B cell (primary cell): ENCODE data around the gene FLVCR1. TPM values are rescaled to one million over a fixed set of nuclear protein-coding genes. Genes with fewer than 3 reads are reported as not detected.

ENCODE experiments used
- ATAC-seq: fragments of 200-7000 bp; cut with Tn5 transposase; one replicate; pipeline ENCODE4 v1.10.0; 2021; ENCODE audit warnings: low read depth, mild to moderate bottlenecking, moderate number of reproducible peaks, moderate library complexity
- CTCF ChIA-PET: fragments of 350-600 bp; sonication (Branson Sonifier 250); formaldehyde crosslinking; loops from one replicate; lab custom pipeline; 2021; ENCODE audit warnings: antibody characterized with exemption, inconsistent platforms; lab: Charles Lee
- POLR2A ChIA-PET: fragments of 350-600 bp; sonication (Branson Sonifier 250); formaldehyde crosslinking; loops from one replicate; lab custom pipeline; 2021; ENCODE audit warnings: antibody characterized with exemption; lab: Charles Lee
- DNase-seq: peaks from one replicate; pipeline ENCODE4 v3.0.0; 2013
- H2AFZ ChIP-seq: 2 replicates; pipeline ENCODE4 v1.6.1; 2012; ENCODE audit warnings: mild to moderate bottlenecking, low read depth, low read length; ENCODE audit not compliant: insufficient read depth, poor library complexity, severe bottlenecking
- H3K27ac ChIP-seq, 2 donors: 1 replicate in 1 of 2; 2 replicates in 1 of 2; pipeline ENCODE4 v1.5.1; 2012 to 2013; ENCODE audit warnings: low read length in 2 of 2, mild to moderate bottlenecking in 2 of 2, moderate library complexity in 1 of 2
- H3K27me3 ChIP-seq, 4 experiments: fragments of 200-600 bp in 1 of 4; sonication (generic) in 1 of 4; replicated peaks in 1 of 4; 1 replicate in 2 of 4; 2 replicates in 2 of 4; pipeline versions ENCODE4 v1.6.1 to v1.7.0; 2013 to 2016; ENCODE audit warnings: low read length in 3 of 4, mild to moderate bottlenecking in 2 of 4, mixed read lengths in 1 of 4, moderate library complexity in 1 of 4; ENCODE audit not compliant: insufficient read depth in 4 of 4, control insufficient read depth in 3 of 4; ENCODE audit errors: control extremely low read depth in 1 of 4
- H3K36me3 ChIP-seq, 2 experiments: replicated peaks in 1 of 2; 1 replicate in 1 of 2; 2 replicates in 1 of 2; pipeline versions ENCODE4 v1.6.1 to v1.7.1; 2013; ENCODE audit warnings: low read length in 1 of 2; ENCODE audit not compliant: insufficient read depth in 2 of 2, control insufficient read depth in 1 of 2; ENCODE audit errors: control extremely low read depth in 1 of 2, extremely low read depth in 1 of 2
- H3K4me1 ChIP-seq, 2 donors: fragments of 200-600 bp in 1 of 2; sonication (generic) in 1 of 2; 1 replicate in 1 of 2; 2 replicates in 1 of 2; pipeline versions ENCODE4 v1.5.1 to v1.6.1; 2013 to 2017; ENCODE audit warnings: low read length in 2 of 2; ENCODE audit not compliant: control insufficient read depth in 2 of 2, insufficient read depth in 2 of 2
- H3K4me2 ChIP-seq: replicated peaks from 2 replicates; pipeline ENCODE3; 2012; ENCODE audit warnings: mild to moderate bottlenecking, low read depth, low read length; ENCODE audit not compliant: poor library complexity, severe bottlenecking
- H3K4me3 ChIP-seq, 5 experiments: fragments of 200-600 bp in 1 of 5; sonication (generic) in 1 of 5; 1 replicate in 3 of 5; 2 replicates in 2 of 5; pipeline versions ENCODE4 v1.5.1 to v1.7.0; 2011 to 2016; ENCODE audit warnings: low read length in 4 of 5, mild to moderate bottlenecking in 4 of 5, low read depth in 2 of 5, control low read depth in 1 of 5, moderate library complexity in 1 of 5; ENCODE audit not compliant: insufficient read depth in 1 of 5; ENCODE audit errors: control extremely low read depth in 1 of 5, extremely low read depth in 1 of 5
- H3K79me2 ChIP-seq: fragments of 200-600 bp; sonication (generic); one replicate; pipeline ENCODE4 v1.6.0; 2016; ENCODE audit warnings: low read length; ENCODE audit not compliant: control insufficient read depth, insufficient read depth
- H3K9ac ChIP-seq: fragments of 200-600 bp; sonication (generic); 2 replicates; pipeline ENCODE4 v1.6.1; 2017; ENCODE audit warnings: mild to moderate bottlenecking, low read length, moderate library complexity
- H3K9me3 ChIP-seq, 3 donors: one replicate each; pipeline versions ENCODE4 v1.6.1 to v1.7.1; 2013; ENCODE audit warnings: low read length in 2 of 3; ENCODE audit not compliant: control insufficient read depth in 2 of 3, insufficient read depth in 1 of 3; ENCODE audit errors: control extremely low read depth in 1 of 3
- H4K20me1 ChIP-seq: 2 replicates; pipeline ENCODE4 v1.6.0; 2012; ENCODE audit warnings: mild to moderate bottlenecking, low read length; ENCODE audit not compliant: insufficient read depth, control insufficient read depth, poor library complexity, severe bottlenecking
- H3K27ac Mint-ChIP-seq: one replicate; pipeline ENCODE4 v1.8.0; 2021; ENCODE audit warnings: mixed read lengths
- H3K27me3 Mint-ChIP-seq: one replicate; pipeline ENCODE4 v1.8.0; 2021; ENCODE audit warnings: mixed read lengths
- H3K4me1 Mint-ChIP-seq: one replicate; pipeline ENCODE4 v1.8.0; 2021; ENCODE audit warnings: mixed read lengths
- H3K4me3 Mint-ChIP-seq: one replicate; pipeline ENCODE4 v1.8.0; 2021; ENCODE audit warnings: mixed read lengths
- H3K9me3 Mint-ChIP-seq: one replicate; pipeline ENCODE4 v1.8.0; 2022; ENCODE audit warnings: mixed read lengths; ENCODE audit not compliant: insufficient read depth
- CTCF ChIP-seq: fragments of 200-600 bp; IDR thresholded peaks from one replicate; pipeline ENCODE4 v1.8.0; 2022; ENCODE audit warnings: antibody characterized with exemption, mild to moderate bottlenecking
- EZH2 ChIP-seq: IDR thresholded peaks from 2 replicates; pipeline ENCODE4 v1.6.1; 2012; ENCODE audit warnings: borderline replicate concordance, low read depth, mild to moderate bottlenecking, moderate library complexity, low read length; ENCODE audit not compliant: insufficient read depth, poor library complexity, severe bottlenecking
- WGBS: methylation state at CpG from one replicate; pipeline ENCODE4 v1.1.5; 2013; ENCODE audit warnings: missing lambda C conversion rate; ENCODE audit not compliant: insufficient coverage; 5-methylcytosine and 5-hydroxymethylcytosine counted together
- intact Hi-C: fragments of 100-400 bp; cut with micrococcal nuclease; formaldehyde crosslinking; loops from one replicate; pipeline ENCODE4 v1.10.0; 2022
- polyA minus RNA-seq: library from RNA; depleted of rRNA, polyadenylated mRNA; stranded (reverse); fragments of >200 nt; gene quantifications from 2 replicates; pipeline ENCODE4 v1.2.3, GENCODE V29; 2012
- polyA plus RNA-seq: library from polyadenylated mRNA; depleted of rRNA; stranded (reverse); fragments of >200 nt; gene quantifications from 2 replicates; pipeline ENCODE4 v1.2.3, GENCODE V29; 2012
- total RNA-seq, 2 donors: library from RNA; stranded (reverse); fragments of 120-200 nt in 1 of 2; gene quantifications; 1 replicate in 1 of 2; 2 replicates in 1 of 2; pipeline versions ENCODE4 v1.2.3 to v1.2.4, GENCODE V29; 2013 to 2022

Gene FLVCR1
- total RNA-seq (19.2 and 19.7 TPM in 2 replicates), polyA plus RNA-seq (3.4 and 3.9 TPM in 2 replicates), polyA minus RNA-seq (10.2 and 11.1 TPM in 2 replicates)
- total RNA-seq (2013), result 13.6 TPM

GRCh38 chr1:212857992-212858460 is at the start of gene FLVCR1:
TSS of gene FLVCR1 (plus strand) at chr1:212858275. CDS start at chr1:212858453, 178 bp downstream.
- peak within 1 kb of the TSS; percentile 94 for H3K4me2 ChIP-seq
- H3K27me3 Mint-ChIP-seq, result no peaks in the 10 kb centered on the region
- no peaks in the 10 kb centered on the region for H4K20me1 ChIP-seq
- WGBS, result under 1% methylated on average over 54 of the region's 54 CpGs
- H3K9ac ChIP-seq, result peak within 1 kb of the TSS; percentile 96
- H3K27ac ChIP-seq, result peak within 1 kb of the TSS; percentile 51 to 85
- peak within 1 kb of the TSS; percentile 95 for H3K4me3 Mint-ChIP-seq
- intact Hi-C loops, result loop anchor here (1.0 to 5.0 kb wide), 8 partner anchors 67 to 1424 kb away; partner anchors contain the start of genes ANGEL2, DTL, INTS7 and NSL1
- DNase-seq (peak; percentile 93), ATAC-seq (peak; percentile 98)
- peaks cover 0 to 4% of the 10 kb centered on the region in 2 experiments for H3K36me3 ChIP-seq
- no peak for TF ChIP-seq EZH2
- H3K4me3 ChIP-seq, result peak within 1 kb of the TSS; percentile 71 to 96 (median 82)
- no peaks in the 10 kb centered on the region for H3K9me3 Mint-ChIP-seq
- ChIA-PET CTCF (interaction anchor here (0.6 to 1.6 kb wide), 5 partner anchors 26 to 599 kb away, joined by 3 to 5 read pairs (median 3); no protein-coding TSS in a partner anchor), POLR2A (interaction anchor here (0.6 to 2.1 kb wide), 5 partner anchors 22 to 157 kb away, joined by 4 to 14 read pairs (median 5); partner anchors contain the start of gene ANGEL2)
- H3K4me1 ChIP-seq, result peaks cover 25 to 32% of the 10 kb centered on the region in 2 donors
- peak within 1 kb of the TSS; percentile 96 for H3K27ac Mint-ChIP-seq
- no peaks in the 10 kb centered on the region for H3K27me3 ChIP-seq
- peaks cover 41% of the 10 kb centered on the region for H3K79me2 ChIP-seq
- peaks cover 22% of the 10 kb centered on the region for H3K4me1 Mint-ChIP-seq
- H3K9me3 ChIP-seq, result no peaks in the 10 kb centered on the region
- peak within 1 kb of the TSS; percentile 99 for H2AFZ ChIP-seq

GRCh38 chr1:212814537-212815334 is 43.3 kb upstream of the FLVCR1 start:
- Histone ChIP-seq H3K36me3 (peaks cover 9 to 19% of the 10 kb centered on the region in 2 experiments), H3K4me3 (no peak overlapping the region), H3K4me1 (peaks cover 6 to 7% of the 10 kb centered on the region in 2 donors), H4K20me1 (no peaks in the 10 kb centered on the region), H3K4me2 (no peak overlapping the region), H3K9me3 (no peaks in the 10 kb centered on the region), H3K79me2 (no peaks in the 10 kb centered on the region), H2AFZ (no peak overlapping the region), H3K27ac (no peak overlapping the region), H3K9ac (no peak overlapping the region), H3K27me3 (no peaks in the 10 kb centered on the region)
- peak; percentile 28 for DNase-seq
- no peak for ATAC-seq
- ChIA-PET POLR2A (no interaction called here), CTCF (interaction anchor here (1.3 to 1.6 kb wide), 5 partner anchors 24 to 337 kb away, joined by 3 to 10 read pairs (median 3); partner anchors contain the start of genes NSL1 and TATDN3)
- Mint-ChIP-seq H3K4me3 (no peak overlapping the region), H3K27me3 (no peaks in the 10 kb centered on the region), H3K4me1 (peaks cover 6% of the 10 kb centered on the region), H3K27ac (no peak overlapping the region), H3K9me3 (no peaks in the 10 kb centered on the region)
- TF ChIP-seq CTCF (peak; percentile 16), EZH2 (no peak)
- 100% methylated on average over 1 of the region's 5 CpGs for WGBS
- intact Hi-C loops, result no loop called here
